K562 (cell line): ENCODE measurements around the gene WASHC2A.
"Not testable (repeated sequence)": the region's sequence is repeated elsewhere in the genome, so short reads cannot be mapped to it uniquely, and the experiment has no call there.

ENCODE experiments used
- ARHGAP35 ChIP-seq: fragments of 450-650 bp; IDR thresholded peaks from 2 replicates; pipeline ENCODE4 v1.6.1; 2018; ENCODE audit not compliant: partially characterized antibody
- CBX8 ChIP-seq: fragments of 200-600 bp; sonication (generic); IDR thresholded peaks from 2 replicates; pipeline ENCODE4 v1.6.1; 2012; ENCODE audit warnings: borderline replicate concordance, mixed run types, low read depth, mild to moderate bottlenecking, moderate library complexity, mixed read lengths, low read length, control low read depth, inconsistent platforms; ENCODE audit not compliant: poor library complexity, severe bottlenecking; ENCODE audit errors: extremely low read depth
- EZH2 ChIP-seq: IDR thresholded peaks from 2 replicates; pipeline ENCODE4 v1.6.1; 2012; ENCODE audit warnings: low read depth, mild to moderate bottlenecking, inconsistent platforms, low read length, borderline replicate concordance
- GATA2 ChIP-seq: sonication (generic); formaldehyde crosslinking; IDR thresholded peaks from 2 replicates; pipeline ENCODE4 v1.4.0; 2020; ENCODE audit warnings: mild to moderate bottlenecking, missing genetic modification reagents
- KLF16 ChIP-seq: IDR thresholded peaks from 2 replicates; pipeline ENCODE4 v1.6.1; 2016; ENCODE audit warnings: antibody characterized with exemption
- RCOR1 ChIP-seq, 2 experiments: IDR thresholded peaks; 2 replicates each; pipeline ENCODE4 v1.6.1; 2012; ENCODE audit warnings: low read depth in 2 of 2, low read length in 2 of 2, borderline replicate concordance in 1 of 2, improper control_type of control experiment in 1 of 2
- TCF3 ChIP-seq: sonication (generic); formaldehyde crosslinking; IDR thresholded peaks from 2 replicates; pipeline ENCODE4 v1.4.0; 2020; ENCODE audit warnings: mild to moderate bottlenecking, missing genetic modification reagents
- TF ChIP-seq, protein P1 (sequence below), 2 experiments: IDR thresholded peaks; 2 replicates each; pipeline ENCODE4 v1.6.1; 2012; ENCODE audit warnings: improper control_type of control experiment in 2 of 2, low read depth in 2 of 2, low read length in 2 of 2, borderline replicate concordance in 1 of 2
- TF ChIP-seq, protein P2 (sequence below), 3 experiments: IDR thresholded peaks in 2 of 3; conservative IDR thresholded peaks in 1 of 3; 2 replicates each; pipeline ENCODE4 v1.5.1; 2011 to 2012; ENCODE audit warnings: low read length in 3 of 3, mild to moderate bottlenecking in 3 of 3, control low read depth in 2 of 3, improper control_type of control experiment in 1 of 3, inconsistent platforms in 1 of 3, low read depth in 1 of 3, mixed read lengths in 1 of 3, moderate library complexity in 1 of 3; ENCODE audit not compliant: insufficient read depth in 2 of 3

DNA sequence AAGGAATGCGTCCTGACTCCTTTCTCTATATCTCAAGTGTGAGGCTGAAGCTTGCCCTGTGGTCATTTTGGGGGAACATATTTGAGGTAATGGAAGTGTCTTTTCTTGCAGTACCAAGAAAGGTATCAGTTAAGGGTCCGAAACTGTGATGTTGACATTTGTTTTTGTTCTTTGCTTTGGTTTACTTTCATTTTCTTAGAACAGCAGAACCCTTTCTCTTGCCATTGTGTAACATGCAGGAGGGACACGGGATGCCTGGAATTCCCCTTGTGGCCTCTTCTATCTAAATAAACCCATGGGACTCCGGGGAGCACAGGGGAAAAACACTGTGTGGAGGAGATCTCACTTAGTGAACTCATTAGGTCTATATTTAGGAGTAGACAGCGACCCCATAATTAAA is 34.5 kb downstream of the WASHC2A start:
- TF ChIP-seq, protein P1, sequence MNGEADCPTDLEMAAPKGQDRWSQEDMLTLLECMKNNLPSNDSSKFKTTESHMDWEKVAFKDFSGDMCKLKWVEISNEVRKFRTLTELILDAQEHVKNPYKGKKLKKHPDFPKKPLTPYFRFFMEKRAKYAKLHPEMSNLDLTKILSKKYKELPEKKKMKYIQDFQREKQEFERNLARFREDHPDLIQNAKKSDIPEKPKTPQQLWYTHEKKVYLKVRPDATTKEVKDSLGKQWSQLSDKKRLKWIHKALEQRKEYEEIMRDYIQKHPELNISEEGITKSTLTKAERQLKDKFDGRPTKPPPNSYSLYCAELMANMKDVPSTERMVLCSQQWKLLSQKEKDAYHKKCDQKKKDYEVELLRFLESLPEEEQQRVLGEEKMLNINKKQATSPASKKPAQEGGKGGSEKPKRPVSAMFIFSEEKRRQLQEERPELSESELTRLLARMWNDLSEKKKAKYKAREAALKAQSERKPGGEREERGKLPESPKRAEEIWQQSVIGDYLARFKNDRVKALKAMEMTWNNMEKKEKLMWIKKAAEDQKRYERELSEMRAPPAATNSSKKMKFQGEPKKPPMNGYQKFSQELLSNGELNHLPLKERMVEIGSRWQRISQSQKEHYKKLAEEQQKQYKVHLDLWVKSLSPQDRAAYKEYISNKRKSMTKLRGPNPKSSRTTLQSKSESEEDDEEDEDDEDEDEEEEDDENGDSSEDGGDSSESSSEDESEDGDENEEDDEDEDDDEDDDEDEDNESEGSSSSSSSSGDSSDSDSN (IDR thresholded peaks at IDR 0.05; ENCODE audit: borderline replicate concordance in 1 of 2, low read depth in 2 of 2, low read length in 2 of 2) = not testable (repeated sequence)
- TF ChIP-seq EZH2; GATA2 (CRISPR knock-in tag); KLF16; TCF3; RCOR1 (IDR thresholded peaks at IDR 0.05; ENCODE audit: borderline replicate concordance in 1 of 2, low read depth in 2 of 2, low read length in 2 of 2); ARHGAP35; CBX8: not testable (repeated sequence)
- TF ChIP-seq, protein P2, sequence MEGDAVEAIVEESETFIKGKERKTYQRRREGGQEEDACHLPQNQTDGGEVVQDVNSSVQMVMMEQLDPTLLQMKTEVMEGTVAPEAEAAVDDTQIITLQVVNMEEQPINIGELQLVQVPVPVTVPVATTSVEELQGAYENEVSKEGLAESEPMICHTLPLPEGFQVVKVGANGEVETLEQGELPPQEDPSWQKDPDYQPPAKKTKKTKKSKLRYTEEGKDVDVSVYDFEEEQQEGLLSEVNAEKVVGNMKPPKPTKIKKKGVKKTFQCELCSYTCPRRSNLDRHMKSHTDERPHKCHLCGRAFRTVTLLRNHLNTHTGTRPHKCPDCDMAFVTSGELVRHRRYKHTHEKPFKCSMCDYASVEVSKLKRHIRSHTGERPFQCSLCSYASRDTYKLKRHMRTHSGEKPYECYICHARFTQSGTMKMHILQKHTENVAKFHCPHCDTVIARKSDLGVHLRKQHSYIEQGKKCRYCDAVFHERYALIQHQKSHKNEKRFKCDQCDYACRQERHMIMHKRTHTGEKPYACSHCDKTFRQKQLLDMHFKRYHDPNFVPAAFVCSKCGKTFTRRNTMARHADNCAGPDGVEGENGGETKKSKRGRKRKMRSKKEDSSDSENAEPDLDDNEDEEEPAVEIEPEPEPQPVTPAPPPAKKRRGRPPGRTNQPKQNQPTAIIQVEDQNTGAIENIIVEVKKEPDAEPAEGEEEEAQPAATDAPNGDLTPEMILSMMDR (IDR thresholded peaks at IDR 0.05 in 2 of 3, conservative IDR thresholded peaks at IDR 0.05 in 1 of 3; ENCODE audit: insufficient read depth in 2 of 3, low read depth in 1 of 3, low read length in 3 of 3) = not testable (repeated sequence)
